Kasumi-1 (cell line): ENCODE measurements around the gene MYMK.

Source experiments
- DNase-seq, 2 experiments: peaks; one replicate each; lab custom pipeline; 2025; lab: John Stamatoyannopoulos, UW

The MYMK gene

GRCh38 chr9:133535306-133535877 lies 10.6 kb upstream of the MYMK start:
- no peak for DNase-seq

- DNase-seq: peak; percentile 15 to 32
Observed at GRCh38 chr9:133534346-133535291, 9.9 kb upstream of the MYMK start, which contains the start of gene ADAMTSL2. ADAMTSL2 (plus strand) TSS chr9:133534704; CDS start chr9:133536713, 2,009 bp downstream.

GRCh38 chr9:133533857-133534256 lies 9.1 kb upstream of the MYMK start:
- no peak for DNase-seq

DNA sequence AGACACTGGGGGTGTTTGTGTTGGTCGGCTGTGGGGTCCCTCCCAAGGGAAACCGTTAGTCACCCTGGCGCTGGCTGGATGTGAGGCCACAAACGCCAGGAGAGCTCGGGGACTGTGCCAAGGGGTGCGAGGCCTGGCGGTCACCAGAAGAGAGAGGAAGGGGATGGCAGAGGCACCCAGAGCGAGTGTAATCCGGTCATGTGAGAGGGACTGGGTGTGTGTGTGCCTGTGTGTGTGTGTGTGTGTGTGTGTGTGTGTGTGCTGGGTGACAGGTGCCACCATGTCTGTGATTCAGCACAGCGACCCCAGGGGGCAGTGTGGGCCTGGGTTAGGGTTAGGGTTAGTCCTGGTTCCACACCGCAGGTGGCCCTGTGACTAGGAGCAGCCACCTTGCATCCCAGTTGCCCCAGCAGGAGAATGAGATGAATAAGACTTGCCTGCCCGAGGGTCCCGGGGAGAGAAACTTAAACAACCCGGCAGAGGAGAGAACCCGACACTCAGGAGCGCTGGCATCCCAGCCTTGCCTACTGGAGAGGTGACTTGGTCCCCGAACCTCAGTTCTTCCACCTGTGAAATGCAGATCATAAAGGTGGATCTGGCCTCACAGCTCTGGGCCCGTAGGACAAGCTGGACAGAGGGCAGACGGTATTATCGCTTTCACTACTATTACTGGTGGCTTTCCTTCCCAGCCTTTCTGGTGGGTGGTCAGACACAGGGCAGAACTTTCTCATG lies 8.3 kb upstream of the MYMK start:
- peak; percentile 46 to 57 for DNase-seq

- no peak for DNase-seq
Observed at GRCh38 chr9:133531293-133531692, 6.5 kb upstream of the MYMK start.

GRCh38 chr9:133529874-133530273 lies 5.1 kb upstream of the MYMK start:
- no peak for DNase-seq

DNA sequence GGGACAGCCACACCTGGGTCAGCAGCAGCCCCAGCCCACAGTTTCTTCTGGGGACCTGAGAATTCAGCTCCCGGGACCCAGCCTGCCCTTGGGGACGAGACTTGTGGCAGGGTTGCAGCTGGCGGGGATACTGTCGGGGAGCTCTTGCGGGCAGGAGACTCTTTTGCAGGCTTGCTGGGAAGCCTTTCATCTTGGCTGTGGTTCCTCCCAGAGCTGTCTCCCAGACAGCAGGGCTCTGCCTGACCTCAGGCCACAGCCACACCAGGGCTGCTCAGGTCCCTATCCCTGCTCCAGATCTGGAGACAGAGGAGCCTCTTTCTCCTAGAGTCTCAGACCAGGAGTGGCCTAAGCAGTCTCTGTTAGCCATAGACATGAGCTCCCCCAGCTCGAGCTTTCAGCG lies 4.7 kb upstream of the MYMK start:
- no peak for DNase-seq

- DNase-seq: no peak
Observed at GRCh38 chr9:133528876-133529241, 4.1 kb upstream of the MYMK start.

GRCh38 chr9:133528001-133528875 lies 3.5 kb upstream of the MYMK start:
- DNase-seq: no peak

DNA sequence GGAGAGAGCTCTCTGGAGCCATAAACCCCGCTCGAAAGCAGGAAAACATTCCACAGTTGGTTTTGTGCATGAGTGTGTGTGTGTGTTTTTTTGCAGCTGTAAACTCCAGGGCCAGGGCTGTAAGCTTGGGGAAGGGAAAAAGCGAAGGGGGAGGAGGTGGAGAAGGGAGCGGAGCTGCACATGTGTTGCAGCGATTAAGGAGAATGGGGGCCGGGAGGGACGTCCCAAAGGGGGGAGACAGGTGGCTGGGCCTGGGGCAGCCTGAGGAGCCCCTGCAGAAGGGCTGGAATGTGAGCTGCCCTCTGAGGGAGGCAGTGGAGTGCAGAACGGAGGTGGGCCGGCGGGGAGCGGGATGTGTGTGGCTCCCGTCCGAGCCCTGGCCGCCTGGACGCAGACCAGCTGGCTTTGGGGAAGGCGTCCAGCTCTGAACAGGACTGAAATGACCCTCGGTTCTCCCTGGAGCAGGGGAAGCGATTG lies 2.7 kb upstream of the MYMK start:
- DNase-seq: no peak

DNA sequence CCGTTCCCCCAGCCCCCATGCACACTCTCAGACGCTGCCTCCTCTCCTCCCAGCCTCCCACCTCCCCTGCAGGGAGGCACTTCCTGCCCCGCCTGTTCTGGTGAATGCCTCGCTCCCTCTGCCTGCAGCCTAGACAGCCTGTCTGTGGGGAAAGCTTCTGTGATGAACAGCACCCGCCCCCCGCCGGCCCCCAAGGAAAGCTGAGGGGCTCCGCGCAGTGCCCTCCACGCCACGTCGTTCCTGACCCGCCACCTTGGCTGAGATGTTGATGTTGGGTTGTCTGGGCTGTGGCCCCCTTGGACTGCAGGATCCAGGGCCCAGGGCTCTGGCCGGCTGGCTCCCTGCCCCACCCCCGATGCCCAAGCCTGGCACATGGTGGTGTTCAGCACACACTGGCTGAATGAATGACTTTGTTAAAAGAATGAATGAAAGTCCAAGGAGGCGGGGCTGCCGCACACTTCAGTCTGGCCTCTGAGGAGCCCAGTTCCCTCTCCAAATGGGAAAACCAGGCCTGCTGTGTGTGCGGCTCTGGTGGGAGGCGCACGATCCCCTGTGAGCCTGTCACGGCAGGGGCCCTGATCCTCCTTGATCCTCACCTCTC lies 2.1 kb upstream of the MYMK start:
- no peak for DNase-seq

DNA sequence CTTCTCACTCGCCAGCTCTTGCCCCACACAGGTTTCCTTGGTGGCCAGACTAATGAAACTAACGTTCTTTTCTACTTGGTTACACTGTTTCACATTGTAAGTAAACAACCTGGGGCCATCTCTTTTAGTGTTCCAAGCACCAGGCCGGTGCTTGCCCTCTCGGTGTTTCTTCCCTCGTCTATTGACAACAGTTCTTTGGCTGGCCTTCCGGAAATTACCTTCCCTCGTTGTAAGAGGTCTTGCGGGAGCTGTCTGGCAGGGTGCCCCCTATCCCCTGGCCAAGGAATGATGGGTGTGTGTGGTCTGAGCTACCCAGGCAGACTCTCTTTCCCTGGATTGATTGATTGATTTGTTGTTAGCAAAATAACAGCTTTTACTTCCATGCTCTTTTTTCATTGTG lies 918 bp upstream of the MYMK start:
- no peak for DNase-seq

DNA sequence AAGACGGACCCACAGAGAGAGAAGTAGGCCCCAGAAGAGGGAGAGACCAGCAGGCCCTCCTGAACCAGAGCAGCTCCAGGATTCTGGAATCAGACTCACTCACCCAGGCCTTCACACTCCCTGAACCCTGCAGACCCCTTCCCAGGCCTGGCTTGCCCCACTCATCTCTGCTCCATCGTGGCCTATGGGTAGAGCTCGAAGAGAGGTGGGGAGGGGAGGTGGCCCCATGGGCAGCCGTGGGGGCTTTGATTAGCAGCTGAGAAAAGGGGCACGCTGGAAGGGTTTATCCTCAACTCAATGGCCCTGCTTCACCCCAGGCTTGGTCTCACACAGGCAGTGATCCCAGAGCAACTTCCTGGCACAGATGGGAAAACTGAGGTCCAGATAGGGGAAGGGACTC lies 613 bp downstream of the MYMK start:
- no peak for DNase-seq

GRCh38 chr9:133523106-133523505 lies 1.7 kb downstream of the MYMK start:
- no peak for DNase-seq

- no peak for DNase-seq
Observed at GRCh38 chr9:133522073-133522910, 2.5 kb downstream of the MYMK start.

GRCh38 chr9:133521122-133522072 lies 3.4 kb downstream of the MYMK start:
- no peak for DNase-seq

GRCh38 chr9:133520121-133520835 lies 4.5 kb downstream of the MYMK start:
- DNase-seq: no peak

GRCh38 chr9:133519693-133520092 lies 5.1 kb downstream of the MYMK start:
- no peak for DNase-seq
